ENCODE results near the gene SPSB3. TPM values are rescaled to one million over a fixed set of nuclear protein-coding genes. Genes with fewer than 3 reads are reported as not detected.

SPSB3 gene
- total RNA-seq, 1 donor from 2014 or later = 44.2 TPM

DNA sequence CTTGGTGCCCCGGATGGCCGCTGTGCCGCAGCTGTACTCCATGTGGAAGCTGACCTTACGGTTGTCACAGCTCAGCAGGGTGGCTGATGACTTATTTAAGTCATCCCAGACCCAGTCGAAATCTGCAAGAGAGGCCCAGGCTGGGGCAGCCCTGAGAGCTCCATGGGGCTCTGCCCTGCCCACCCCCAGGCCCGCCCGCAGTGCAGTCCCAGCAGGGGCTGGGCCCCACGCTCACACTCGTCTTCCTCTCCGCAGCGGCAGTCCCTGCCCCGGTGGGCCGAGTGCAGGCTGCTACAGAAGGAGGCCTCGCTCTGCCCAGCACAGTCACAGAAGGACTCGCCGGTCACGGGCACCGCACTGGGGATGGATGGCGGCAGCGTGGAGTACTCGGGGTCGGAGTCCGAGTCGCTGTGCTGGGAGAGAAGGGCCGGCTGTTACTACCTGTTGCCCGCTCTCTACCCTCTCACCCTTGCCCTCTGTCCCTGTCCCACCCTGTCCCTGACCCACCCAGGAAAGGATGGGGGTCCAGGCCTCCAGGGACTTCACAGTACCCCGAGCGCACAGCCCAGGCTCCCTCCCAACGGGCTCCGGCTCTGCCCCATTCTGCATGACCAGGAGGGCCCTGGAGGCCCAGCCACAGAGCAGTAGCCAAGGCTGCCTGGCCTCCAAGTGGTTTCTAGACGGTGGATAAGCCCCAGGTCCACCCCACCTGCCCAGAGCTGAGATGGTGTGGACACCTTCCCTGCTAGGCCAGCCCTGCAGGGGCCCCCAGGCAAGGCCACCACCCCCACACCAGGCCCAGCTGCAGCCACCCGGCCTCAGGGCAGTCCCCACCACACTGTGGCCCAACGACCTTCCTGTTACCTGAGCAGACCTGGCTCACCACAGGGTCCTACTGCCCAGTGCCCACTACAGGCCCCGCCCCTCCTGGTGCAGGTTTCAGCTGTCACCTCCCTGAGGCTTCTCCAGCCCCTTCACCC, 3.9 kb downstream of the SPSB3 start:
- Histone ChIP-seq H3K4me3 (no peak overlapping the region), H3K27me3 (ENCODE audit: low read depth) (no peaks in the 10 kb centered on the region), H3K27ac (no peak overlapping the region), H3K9me3 (no peaks in the 10 kb centered on the region), H3K4me1 (peaks cover 38% of the 10 kb centered on the region), H3K36me3 (peaks cover 55% of the 10 kb centered on the region)
- intact Hi-C loops (cut with DNase I) = no loop called here
- no peak for ATAC-seq
- DNase-seq = no peak
- TF ChIP-seq, protein P1, sequence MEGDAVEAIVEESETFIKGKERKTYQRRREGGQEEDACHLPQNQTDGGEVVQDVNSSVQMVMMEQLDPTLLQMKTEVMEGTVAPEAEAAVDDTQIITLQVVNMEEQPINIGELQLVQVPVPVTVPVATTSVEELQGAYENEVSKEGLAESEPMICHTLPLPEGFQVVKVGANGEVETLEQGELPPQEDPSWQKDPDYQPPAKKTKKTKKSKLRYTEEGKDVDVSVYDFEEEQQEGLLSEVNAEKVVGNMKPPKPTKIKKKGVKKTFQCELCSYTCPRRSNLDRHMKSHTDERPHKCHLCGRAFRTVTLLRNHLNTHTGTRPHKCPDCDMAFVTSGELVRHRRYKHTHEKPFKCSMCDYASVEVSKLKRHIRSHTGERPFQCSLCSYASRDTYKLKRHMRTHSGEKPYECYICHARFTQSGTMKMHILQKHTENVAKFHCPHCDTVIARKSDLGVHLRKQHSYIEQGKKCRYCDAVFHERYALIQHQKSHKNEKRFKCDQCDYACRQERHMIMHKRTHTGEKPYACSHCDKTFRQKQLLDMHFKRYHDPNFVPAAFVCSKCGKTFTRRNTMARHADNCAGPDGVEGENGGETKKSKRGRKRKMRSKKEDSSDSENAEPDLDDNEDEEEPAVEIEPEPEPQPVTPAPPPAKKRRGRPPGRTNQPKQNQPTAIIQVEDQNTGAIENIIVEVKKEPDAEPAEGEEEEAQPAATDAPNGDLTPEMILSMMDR (IDR thresholded peaks at IDR 0.05) = no peak

DNA sequence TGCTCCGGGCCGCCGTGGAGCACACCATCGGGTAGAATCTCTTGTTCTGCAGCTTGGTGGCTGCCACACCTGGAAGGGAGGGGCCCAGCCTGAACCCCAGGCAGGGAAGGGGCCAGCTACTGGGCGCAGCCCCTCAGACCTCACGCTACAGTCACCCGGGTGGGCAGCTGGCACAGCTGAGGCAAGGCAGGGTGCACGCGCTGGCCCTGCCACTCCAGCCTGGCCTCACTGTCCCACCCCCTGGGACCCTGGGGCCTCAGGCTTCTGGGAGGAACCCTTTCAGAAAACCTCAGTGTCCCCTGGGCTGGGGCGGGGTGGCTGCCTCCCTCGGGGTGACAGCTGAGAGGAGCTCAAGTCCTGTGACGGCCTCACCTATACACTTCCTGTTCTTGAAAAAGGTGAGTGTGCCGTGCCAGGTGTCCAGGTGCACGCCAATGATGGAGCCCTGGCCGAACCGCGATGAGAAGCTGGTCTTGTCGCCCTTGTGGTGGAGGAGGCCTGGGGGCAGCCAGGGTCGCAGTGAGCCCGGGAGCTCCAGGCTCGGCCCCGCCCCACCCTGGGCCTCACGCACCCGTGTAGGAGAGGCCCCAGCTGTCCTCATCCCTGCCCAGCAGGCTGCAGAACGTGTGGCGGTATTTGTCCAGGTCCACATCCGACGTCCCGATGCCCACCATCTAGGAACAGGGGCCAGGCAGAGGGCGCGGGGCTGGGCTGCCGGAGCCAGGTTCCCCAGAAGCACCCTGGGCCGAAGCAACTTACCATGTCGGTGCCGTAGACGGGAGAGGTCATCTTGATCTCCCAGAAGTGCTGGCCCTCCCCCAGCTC, 4.8 kb downstream of the SPSB3 start:
- Histone ChIP-seq H3K4me1 (peaks cover 36% of the 10 kb centered on the region), H3K36me3 (peaks cover 55% of the 10 kb centered on the region), H3K4me3 (no peak overlapping the region), H3K27ac (no peak overlapping the region), H3K27me3 (ENCODE audit: low read depth) (no peaks in the 10 kb centered on the region), H3K9me3 (no peaks in the 10 kb centered on the region)
- ATAC-seq (no peak), DNase-seq (no peak)
- TF ChIP-seq, protein P1 (IDR thresholded peaks at IDR 0.05) = no peak
- intact Hi-C loops (cut with DNase I) = no loop called here

DNA sequence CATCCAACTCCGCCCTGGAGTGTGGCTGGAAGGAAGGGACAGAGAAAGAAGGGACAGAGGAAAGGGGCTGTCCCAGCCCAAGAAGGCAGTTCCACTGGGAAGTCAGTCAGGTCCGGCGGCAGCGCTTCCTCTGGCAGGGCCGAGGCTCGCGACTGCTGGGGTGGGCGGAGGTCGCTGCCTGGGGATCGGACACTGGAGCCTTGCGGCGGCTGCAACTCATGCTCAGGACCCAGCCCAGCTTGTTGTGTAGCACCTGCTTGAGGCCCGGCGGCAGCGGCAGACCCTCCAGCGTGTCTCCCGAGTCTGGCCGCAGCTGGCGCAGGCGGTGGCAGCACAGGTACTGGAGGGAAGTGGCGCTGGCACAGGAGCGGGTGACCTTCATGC, 5.4 kb downstream of the SPSB3 start:
- no peak overlapping the region for H3K27ac ChIP-seq
- no peaks in the 10 kb centered on the region for H3K9me3 ChIP-seq
- H3K36me3 ChIP-seq = peaks cover 55% of the 10 kb centered on the region
- peaks cover 40% of the 10 kb centered on the region for H3K4me1 ChIP-seq
- DNase-seq (no peak), ATAC-seq (no peak)
- intact Hi-C loops (cut with DNase I) = no loop called here
- TF ChIP-seq, protein P1 (IDR thresholded peaks at IDR 0.05) = no peak
- H3K27me3 ChIP-seq (ENCODE audit: low read depth) = no peaks in the 10 kb centered on the region
- no peak overlapping the region for H3K4me3 ChIP-seq

DNA sequence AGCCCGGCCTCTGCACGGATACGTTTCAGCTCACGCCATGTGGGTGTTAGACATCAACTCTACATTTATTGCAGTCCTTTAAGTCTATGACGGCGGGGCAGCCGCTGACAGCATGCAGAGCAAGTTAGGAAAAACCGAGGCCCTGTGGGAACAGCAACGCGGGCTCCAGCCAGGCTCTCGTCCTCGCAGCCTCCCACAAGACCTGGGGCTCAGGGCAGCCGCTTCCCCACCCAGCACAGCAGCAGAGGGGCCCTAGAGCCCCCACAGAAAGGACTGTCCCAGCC, 5.8 kb downstream of the SPSB3 start:
- no peak for DNase-seq
- TF ChIP-seq, protein P1 (IDR thresholded peaks at IDR 0.05) = no peak
- no peak for ATAC-seq
- Histone ChIP-seq H3K9me3 (no peaks in the 10 kb centered on the region), H3K27ac (no peak overlapping the region), H3K36me3 (peaks cover 55% of the 10 kb centered on the region), H3K4me1 (peaks cover 43% of the 10 kb centered on the region), H3K4me3 (no peak overlapping the region), H3K27me3 (ENCODE audit: low read depth) (no peaks in the 10 kb centered on the region)
- intact Hi-C loops (cut with DNase I) = no loop called here

DNA sequence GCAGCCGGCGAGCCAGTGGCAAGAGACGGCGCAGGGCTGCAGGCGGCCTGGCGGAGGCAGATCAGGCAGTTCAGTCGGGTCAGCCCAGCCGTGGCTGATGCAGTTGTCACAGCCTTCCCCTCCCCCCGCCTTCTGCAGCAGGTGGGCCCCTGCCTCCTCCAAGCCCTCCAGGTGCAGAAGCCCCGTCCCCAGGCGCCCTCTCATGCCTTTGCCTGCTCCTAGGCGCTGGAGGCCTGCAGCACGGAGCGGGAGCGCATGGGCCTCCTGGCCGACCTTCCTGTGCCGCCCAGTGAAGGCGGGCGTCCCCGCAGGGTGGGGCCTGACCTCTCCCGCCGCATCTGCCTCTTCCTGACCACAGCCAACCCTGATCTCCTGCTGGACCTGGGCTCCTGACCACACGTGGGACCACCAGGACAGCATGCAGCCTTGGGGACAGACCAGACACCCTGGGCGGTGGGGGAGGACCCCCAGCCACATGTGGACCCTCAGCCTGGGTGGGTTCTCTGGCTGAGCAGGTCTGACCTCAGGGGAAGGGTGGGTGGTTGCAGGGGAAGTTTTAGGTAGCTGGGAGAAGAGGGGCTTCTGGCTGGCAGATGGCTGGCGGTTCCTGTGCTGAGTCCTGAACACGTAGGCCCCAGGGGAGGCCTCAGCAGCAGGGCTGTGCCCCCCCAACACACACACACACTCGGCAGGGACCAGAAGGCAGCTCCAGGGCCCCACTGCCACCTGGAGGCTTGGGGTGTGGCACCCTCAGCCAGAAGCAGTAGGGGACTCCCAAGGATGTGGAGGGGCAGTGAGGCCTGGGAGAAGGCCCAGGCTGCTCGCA, 6.3 kb downstream of the SPSB3 start:
- no peaks in the 10 kb centered on the region for H3K27me3 ChIP-seq (ENCODE audit: low read depth)
- DNase-seq (no peak), ATAC-seq (no peak)
- no peak overlapping the region for H3K27ac ChIP-seq
- H3K4me3 ChIP-seq = no peak overlapping the region
- TF ChIP-seq, protein P1 (IDR thresholded peaks at IDR 0.05) = no peak
- H3K4me1 ChIP-seq = peaks cover 38% of the 10 kb centered on the region
- peaks cover 54% of the 10 kb centered on the region for H3K36me3 ChIP-seq
- intact Hi-C loops (cut with DNase I) = no loop called here
- H3K9me3 ChIP-seq = no peaks in the 10 kb centered on the region
